ENCODE results near the gene ACBD4. TPM values are rescaled to one million over a fixed set of nuclear protein-coding genes. Genes with fewer than 3 reads are reported as not detected.
A peak's percentile ranks its signal among the peaks of the same experiment; 100 is the strongest.

The ACBD4 gene
- total and polyA plus RNA-seq, 2 of the 13 experiments (the other 11 are each of a cell fraction or from before 2014, with no cell fraction given) = 16.1 to 26.9 TPM

GRCh38 chr17:45131616-45132319 lies 3.7 kb upstream of the ACBD4 start (continued):
- TF ChIP-seq ZNF563 (CRISPR knock-in tag; IDR thresholded peaks at IDR 0.05) (0 out of 2 replicates have a peak, but pooled peaks have one; percentile 12), FOSL1 (CRISPR knock-in tag; IDR thresholded peaks at IDR 0.05; ENCODE audit: borderline replicate concordance) (no peak), ZNF263 (CRISPR knock-in tag; IDR thresholded peaks at IDR 0.05) (no peak), HMG20A (CRISPR knock-in tag; IDR thresholded peaks at IDR 0.05; ENCODE audit: borderline replicate concordance) (no peak), ZNF580 (CRISPR knock-in tag; IDR thresholded peaks at IDR 0.05; ENCODE audit: borderline replicate concordance, low read depth) (no peak; the same call in 1 of the 2 replicates), ZNF564 (CRISPR knock-in tag; IDR thresholded peaks at IDR 0.05) (no peak; the same call in 1 of the 2 replicates), PREB (CRISPR knock-in tag; IDR thresholded peaks at IDR 0.05) (no peak), ZNF816 (CRISPR knock-in tag; IDR thresholded peaks at IDR 0.05; ENCODE audit: borderline replicate concordance) (0 out of 2 replicates have a peak, but pooled peaks have one; percentile 39), ZNF512 (CRISPR knock-in tag; IDR thresholded peaks at IDR 0.05) (no peak), CREB1 (IDR thresholded peaks at IDR 0.05) (no peak), CREB1 (CRISPR knock-in tag; IDR thresholded peaks at IDR 0.05) (no peak), AHDC1 (CRISPR knock-in tag; IDR thresholded peaks at IDR 0.05; ENCODE audit: borderline replicate concordance) (0 out of 2 replicates have a peak, but pooled peaks have one; percentile 44), SRY (CRISPR knock-in tag; IDR thresholded peaks at IDR 0.05) (peak; percentile 54; the same call in 1 of the 2 replicates), TEF (CRISPR knock-in tag; IDR thresholded peaks at IDR 0.05) (no peak), ZFP91 (CRISPR knock-in tag; IDR thresholded peaks at IDR 0.05; ENCODE audit: borderline replicate concordance) (peak; percentile 67; the same call in 1 of the 2 replicates), GLMP (CRISPR knock-in tag; IDR thresholded peaks at IDR 0.05; ENCODE audit: borderline replicate concordance) (no peak)
